HG02610 (cell line): ENCODE results near the gene SCG3.
"Not testable (repeated sequence)": the region's sequence is repeated elsewhere in the genome, so short reads cannot be mapped to it uniquely, and the experiment has no call there.

Experiments
- ATAC-seq: cut with Tn5 transposase; IDR thresholded peaks from one replicate; pipeline ENCODE4 v1.9.1; 2021; ENCODE audit warnings: mild to moderate bottlenecking, moderate library complexity; ENCODE audit not compliant: unreplicated experiment

SCG3 gene

DNA sequence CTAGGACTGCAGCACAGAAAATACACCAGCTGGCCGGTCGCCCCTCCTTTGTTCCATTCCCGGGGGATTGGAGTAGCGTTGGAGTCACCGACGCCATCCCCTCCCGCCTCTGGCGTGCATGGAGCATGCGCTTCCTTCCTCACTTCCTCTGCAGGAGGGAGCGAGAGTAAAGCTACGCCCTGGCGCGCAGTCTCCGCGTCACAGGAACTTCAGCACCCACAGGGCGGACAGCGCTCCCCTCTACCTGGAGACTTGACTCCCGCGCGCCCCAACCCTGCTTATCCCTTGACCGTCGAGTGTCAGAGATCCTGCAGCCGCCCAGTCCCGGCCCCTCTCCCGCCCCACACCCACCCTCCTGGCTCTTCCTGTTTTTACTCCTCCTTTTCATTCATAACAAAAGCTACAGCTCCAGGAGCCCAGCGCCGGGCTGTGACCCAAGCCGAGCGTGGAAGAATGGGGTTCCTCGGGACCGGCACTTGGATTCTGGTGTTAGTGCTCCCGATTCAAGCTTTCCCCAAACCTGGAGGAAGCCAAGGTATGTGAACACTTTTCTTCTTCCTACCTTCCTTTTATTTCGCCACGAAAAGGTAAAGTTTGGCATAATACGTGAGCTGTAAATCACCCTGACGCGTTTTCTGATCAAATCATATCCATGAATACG lies at the start of gene SCG3:
TSS of gene SCG3 (plus strand) at position 201 of the 661 bp plus-strand sequence. CDS start at position 454, 253 bp downstream.
- no peak for ATAC-seq

DNA sequence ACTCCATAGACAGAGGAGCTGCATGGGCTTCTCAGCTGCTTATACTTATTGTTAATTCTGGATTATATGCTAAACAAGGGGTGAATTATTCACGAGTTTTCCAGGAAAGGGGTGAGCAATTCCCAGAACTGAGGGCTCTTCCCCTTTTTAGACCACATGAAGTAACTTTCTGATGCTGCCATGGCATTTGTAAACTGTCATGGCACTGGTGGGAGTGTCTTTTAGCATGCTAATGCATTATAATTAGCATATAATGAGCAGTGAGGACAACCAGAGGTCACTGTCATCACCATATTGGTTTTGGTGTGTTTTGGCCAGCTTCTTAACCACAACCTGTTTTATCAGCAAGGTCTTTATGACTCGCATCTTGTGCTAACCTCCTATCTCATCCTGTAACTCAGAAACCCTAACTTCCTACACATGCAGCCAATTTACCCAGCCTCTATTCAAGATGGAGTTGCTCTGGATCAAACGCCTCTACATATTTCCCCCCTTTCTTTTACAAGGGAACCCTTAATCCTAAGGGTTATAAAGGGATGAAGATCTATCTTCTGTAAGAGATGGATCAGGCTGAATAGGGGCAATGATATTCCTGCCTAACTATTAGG lies 46.6 kb upstream of the SCG3 start:
- no peak for ATAC-seq

DNA sequence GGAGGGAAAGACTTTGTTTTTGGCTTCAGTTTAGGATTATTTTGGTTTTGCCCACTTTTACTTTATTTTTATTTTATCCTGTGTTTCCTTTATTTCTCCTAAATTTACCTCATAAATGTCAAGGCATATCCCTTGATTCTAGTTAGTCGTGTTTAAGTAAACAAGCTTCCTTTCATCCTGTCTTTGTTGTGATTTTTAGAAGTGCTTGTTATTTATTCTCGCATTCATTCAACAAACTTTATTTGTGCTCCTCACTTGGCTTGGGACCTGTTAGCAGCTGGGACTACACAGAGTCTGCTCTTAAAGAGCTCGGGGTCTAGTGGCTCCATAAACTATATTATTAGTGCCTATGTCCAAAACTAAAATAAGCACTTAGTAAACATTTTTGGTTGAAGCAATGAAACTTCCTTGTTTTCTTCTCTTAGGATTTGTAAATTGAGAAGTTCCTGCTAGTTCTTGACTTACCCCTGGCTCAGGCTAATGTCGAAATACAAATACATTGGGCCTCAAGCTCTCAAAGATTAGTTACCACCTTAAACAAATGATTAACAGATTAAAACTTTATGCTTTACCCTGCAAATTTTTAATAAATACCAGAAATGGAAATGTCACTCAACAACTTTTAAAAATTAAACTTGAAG lies 39.7 kb upstream of the SCG3 start:
- no peak for ATAC-seq

DNA sequence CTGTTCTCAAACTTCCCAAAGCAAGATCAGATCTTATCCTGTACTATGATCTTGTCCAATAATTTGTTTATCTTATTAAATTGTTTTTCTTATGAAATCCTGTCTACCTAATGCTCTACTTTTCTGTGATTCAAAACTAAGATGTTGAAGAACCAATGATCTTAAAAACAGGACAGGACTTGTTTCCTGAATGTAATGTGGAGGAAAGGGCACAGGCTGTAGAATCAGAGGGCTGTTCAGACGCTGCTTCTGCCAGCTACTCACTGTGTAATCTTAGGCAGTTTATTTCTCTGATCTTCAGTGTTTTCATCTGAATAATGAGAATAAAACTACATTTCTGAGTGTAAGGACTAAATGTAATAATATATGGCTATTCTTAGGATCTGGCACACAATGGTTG lies 38.6 kb upstream of the SCG3 start:
- ATAC-seq, result no peak

DNA sequence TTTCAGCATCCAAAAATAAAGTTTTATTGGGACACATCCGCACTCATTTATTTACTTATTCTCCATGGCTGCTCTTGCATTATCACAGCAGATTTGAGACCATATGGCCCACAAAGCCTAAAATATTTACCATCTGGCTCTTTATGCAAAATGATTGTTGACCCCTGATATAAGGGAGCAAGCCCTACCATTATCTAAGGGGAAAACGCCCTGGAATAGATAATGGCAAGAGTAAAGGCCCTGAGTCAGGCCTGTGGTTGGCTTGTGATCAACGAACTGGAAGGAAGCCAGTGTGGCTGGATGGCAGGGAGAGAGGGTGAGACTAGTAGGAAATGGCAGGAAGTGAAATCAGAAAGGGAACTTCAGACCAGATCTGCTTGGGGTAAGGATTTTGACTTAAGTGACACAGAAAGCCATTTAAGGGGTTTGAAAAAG lies 34.2 kb upstream of the SCG3 start:
- ATAC-seq, result no peak

DNA sequence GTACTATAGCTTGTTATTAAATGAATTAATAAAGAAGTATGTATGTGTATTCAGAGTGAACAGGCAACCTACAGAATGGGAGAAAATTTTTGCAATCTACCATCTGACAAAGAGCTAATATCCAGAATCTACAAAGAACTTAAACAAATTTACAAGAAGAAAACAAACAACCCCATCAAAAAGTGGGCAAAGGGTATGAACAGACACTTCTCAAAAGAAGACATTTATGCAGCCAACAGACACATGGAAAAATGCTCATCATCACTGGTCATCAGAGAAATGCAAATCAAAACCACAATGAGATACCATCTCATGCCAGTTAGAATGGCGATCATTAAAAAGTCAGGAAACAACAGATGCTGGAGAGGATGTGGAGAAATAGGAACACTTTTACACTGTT lies 33.2 kb upstream of the SCG3 start:
- not testable (repeated sequence) for ATAC-seq

DNA sequence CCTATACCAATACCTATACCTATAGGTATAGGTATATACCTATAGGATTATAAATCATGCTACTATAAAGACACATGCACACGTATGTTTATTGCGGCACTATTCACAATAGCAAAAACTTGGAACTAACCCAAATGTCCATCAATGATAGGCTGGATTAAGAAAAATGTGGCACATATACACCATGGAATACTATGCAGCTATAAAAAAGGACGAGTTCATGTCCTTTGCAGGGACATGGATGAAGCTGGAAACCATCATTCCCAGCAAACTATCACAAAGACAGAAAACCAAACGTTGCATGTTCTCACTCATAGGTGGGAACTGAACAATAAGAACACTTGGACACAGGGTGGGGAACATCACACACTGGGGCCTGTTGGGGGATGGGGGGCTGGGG lies 32.7 kb upstream of the SCG3 start:
- not testable (repeated sequence) for ATAC-seq

DNA sequence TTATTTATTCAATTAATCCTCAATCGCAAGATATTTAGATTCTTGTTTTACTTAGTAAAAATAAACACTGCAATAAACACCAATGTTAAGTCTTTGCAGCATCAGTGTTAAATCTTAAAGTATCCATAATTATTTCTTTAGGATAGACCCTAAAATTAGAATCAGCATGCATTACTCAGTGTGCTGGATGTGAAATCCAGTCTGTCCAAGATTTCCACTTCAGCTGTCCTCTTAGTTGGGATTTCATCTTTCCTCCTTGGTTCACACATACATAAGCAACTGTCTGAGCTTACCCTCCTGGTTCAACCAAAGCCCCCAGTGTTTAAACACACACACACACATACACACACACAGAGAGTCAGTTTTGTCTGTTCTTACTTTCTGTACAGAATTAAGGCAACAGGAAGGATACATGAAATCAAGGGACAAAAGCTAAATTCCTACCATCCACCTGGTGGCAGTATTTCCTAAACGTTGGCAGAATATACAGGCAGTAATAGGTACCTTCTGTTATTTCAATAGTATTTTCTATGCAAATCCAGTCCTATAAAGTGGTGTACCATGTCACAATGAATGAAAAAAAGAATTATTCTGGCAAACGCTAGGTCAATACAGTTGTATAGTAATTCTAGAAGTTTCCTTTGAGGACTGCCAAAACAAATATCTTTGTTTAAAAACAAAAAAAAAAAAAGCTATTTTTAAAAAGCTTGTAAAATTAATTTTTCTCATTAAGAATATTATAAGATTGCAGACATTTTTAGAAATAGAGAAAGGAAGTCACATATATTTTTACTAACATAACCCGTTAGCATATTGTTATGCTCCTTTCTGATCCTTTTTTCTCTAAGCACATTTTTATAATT lies 31.4 kb upstream of the SCG3 start:
- peak; percentile 59 for ATAC-seq

DNA sequence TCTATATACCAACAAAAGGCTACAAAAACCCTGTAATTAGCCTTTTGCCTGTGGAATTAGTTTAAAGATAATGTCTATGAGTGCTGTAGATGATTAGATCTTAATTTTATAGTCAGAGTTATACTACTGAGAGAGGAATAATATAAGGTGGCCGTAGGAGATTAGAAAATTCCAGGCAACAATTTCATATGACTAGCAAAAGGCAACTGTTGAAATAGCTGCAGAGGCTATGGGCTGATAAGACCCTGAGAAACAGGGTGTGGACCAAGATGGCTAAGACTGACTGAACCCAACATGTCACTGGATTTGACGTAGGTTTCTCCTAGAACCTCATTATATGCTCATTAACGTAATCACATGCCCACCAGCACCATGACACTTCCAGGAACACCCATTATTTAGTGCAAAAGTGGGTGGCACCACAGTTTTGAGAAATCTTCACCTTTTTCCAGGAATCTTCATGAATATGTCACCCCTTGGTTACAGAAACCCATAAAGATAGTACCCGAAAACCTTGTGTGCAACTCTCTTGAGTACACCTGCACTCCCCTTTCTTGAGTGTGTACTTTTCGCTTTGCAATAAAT lies 29.1 kb upstream of the SCG3 start:
- ATAC-seq, result no peak

DNA sequence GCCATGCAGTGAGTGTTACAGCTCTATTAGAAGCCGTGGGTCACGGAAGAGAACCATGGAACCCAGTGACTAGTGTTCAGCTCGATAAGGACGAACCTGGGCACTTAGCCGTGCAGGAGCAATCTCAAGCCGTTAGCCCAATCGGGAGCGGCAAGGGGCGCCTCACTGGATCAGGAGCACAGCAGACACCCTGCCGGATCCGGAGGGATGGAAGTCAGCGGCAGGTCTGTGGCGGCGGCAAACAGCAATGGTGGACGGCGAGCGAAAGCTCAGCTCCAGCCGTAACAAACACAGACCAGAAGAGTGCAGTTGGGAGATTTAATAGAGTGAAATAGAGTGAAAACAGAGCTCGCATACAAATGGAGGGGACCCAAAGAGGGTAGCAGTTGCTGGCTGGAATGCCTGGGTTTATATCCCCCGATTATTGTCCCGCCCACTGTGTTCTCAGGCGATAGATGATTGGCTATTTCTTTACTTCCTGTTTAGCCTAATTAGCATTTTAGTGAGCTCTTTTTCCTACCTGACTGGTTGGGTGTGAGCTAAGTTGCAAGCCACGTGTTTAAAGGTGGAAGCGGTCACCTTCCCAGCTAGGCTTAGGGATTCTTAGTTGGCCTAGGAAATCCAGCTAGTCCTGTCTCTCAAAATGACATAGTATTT lies 25.8 kb upstream of the SCG3 start:
- not testable (repeated sequence) for ATAC-seq

DNA sequence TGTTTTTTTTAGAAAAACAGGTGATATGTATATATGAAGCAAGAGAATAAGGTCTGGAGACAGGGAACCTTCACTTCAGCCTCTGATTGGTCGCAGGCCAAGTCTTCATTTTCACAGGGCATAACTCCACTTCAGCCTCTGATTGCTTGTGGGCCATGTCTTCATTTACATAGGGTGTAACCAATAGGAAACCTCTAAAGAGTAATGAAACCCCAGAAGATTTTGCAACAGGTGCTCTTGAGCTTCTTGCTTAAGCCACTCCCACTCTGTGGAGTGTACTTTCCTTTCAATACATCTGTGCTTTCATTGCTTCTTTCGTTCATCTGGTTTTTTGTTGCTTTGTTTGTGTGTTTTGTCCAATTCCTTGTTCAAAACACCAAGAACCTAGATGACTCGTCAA lies 22.6 kb upstream of the SCG3 start:
- no peak for ATAC-seq

DNA sequence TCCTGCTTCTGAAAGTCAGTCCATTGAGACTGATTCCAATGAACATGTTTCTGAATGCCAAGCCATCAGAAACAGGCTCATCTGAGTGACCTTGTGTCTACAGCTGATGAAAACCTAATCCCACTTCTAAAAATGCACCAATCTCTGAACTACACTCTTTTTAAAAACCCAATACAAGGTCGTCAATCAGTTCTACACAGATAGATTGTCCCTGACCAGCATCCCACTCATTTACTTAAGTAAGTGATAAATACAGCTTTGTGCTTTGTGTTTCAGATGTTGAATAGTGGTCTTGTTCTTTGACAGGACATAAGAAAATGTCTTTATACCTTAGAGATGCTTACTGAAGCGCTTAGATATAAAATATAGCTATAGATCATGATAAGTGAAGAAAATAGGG lies 20.2 kb upstream of the SCG3 start:
- ATAC-seq, result no peak

DNA sequence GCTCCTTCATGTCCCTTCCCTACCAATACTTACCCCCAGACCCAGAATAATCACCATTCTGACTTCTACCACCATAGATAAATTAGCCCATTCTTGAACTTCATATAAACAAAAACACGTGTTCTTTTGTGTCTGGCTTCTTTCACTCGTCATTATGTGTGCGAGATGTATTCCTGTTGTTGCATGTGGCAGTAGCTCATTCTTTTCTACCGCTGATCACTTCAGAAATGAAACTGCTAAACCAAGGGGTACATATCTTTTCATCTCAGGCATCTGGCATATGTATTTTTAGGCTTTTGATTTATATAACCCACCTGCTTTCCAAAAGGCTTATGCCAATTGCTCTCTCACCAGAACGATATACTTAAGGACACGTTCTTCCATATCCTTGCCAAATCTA lies 13.8 kb upstream of the SCG3 start:
- no peak for ATAC-seq

DNA sequence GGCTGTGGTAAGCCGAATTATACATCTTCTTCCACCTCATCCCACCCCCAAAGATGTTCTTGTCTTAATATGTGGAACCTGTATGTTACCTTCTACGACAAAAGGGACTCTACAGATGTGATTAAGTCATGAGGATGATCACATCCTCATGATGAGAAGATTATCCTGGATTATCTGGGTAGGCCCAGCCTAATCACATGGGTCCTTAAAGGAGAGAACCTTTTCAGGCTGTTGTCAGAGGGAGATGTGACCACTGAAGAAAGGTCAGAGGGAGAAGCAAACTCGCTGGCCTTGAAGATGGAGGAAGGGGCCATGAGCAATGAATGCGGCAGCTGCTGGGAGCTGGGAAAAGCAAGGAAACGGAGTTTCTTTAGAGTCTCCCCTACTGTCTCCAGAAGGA lies 12.9 kb upstream of the SCG3 start:
- no peak for ATAC-seq

DNA sequence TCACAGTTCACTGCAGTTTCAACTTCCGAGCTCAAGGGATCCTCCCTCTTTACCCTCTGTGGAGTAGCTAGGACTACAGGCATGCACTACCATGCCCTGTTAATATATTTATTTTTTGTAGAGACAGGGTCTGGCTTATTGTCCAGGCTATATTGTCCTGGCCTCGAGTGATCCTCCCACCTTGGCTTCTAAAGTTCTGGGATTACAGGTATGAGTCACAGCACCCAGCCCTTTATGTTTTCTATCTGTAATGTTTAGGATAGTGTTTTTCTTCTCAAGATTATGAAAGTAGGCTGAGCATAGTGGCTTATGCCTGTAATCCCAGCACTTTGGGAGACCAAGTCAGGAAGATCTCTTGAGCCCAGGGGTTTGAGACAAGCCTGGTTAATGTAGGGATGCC lies 11.9 kb upstream of the SCG3 start:
- ATAC-seq, result no peak

DNA sequence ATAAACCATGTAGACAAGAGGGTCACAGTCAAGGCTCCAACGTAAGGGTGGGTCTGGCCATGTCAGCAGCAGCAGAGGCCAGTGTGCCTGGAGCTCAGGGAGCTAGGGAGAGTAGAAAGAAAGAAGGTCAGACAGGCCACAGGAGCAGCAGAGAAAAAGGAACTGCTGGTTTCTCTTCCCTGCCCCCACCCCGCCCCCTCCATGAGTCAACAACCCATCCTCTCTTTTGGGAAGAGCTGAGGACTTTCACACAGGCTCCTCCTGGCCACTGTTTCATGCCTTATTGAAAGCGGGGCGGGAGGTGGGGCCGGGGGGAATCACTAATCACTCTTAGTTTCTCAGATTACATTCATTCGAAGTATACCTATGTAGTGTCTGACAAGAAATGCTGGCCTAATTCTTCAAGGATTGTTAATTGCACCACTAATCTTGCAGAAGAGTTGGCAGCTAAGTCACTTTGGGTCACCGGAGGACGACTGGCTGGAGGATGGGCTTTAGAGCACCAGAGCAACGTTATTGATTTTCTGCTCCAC lies 9.1 kb upstream of the SCG3 start:
- ATAC-seq, result no peak

DNA sequence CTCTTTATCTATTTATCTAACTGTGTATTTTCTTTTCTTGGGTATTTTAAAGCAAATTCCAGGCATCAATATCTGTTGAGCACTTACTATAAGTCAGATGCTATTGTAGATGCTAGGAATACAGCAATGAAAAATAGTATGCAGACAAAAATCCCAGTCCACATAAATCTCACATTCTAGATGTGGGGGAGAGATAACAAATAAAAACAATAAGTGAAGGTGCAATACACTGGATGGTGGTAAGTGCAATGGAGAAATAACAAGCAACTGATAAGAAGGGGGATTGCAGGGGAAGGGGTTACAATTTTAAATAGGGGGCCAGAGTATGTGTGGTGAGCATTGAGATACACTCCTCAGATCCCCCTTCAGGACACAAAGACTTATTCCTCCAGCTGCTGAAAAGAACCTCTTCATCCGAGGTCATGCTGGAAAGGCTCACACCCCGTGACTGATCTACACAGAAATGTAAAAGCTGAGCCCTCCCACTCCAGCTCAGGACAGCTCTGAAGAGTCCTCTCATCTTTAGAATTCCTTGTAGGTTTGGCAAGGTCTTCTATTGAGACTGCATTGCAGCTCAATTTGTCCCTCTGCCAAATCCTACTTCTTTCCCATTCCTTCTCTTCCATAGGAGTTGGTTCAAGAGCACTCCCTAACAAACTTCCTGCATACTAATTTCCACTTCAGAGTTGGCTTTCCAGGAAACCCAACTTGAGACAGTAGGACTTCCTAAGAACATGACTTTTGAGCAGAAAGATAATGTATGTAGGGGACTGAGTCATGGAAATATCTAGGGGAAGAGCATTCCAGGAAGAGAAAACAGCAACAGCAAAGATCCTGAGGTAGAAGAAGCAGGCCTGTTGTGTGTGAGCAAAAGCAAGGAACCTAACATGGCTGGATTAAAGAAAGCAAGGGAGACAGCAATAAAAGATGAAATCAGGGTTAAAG lies 8.1 kb upstream of the SCG3 start:
- no peak for ATAC-seq

DNA sequence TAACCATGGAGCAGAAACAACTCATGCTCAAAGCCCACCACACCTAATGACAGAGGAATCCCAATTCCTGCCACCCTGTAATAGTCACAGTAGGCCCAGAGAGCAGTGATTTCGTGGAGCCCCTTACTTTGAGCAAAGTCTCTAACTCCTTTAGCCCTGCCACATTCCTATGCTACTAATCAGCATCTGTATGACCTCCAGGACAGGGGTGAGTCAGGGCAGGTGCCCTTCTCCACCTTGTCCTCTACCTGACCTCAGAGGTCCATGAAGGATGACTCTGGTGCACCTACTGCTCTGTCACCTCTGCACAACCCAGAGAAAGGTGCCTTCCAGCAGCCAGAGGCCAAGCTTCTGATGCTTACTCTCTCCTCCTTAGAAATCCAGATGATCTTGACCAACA lies 6.1 kb upstream of the SCG3 start:
- ATAC-seq, result no peak

DNA sequence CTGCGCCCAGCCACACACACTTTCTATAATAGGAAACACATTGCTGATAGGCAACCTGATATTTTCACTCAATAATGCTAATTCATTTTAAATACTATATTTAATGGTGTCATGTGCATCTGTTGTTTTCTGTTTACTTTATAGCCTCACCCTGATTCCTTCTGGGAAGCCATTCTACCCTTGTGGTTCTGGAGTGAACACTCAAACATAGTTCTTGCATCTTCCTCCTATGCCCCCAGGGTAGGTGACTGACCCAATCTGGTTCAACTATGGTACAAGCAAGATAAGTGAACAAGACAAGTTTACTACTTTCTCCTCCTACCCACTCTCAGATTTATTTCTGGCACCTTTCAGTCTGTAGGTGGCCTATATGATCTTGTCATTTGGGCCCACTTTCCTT lies 4.3 kb upstream of the SCG3 start:
- ATAC-seq, result no peak
